ENCODE measurements around the gene CRYZL1. TPM values are rescaled to one million over a fixed set of nuclear protein-coding genes. Genes with fewer than 3 reads are reported as not detected.
"Not testable (repeated sequence)": the region's sequence is repeated elsewhere in the genome, so short reads cannot be mapped to it uniquely, and the experiment has no call there.

Gene CRYZL1
- total RNA-seq, 1 donor from 2014 or later: 25.6 TPM

GRCh38 chr21:33588485-33589335, 52.8 kb downstream of the CRYZL1 start, which contains the start of gene DONSON:
Gene DONSON (minus strand): TSS chr21:33588684. CDS start chr21:33588641, 43 bp downstream.
- peak; percentile 90 for DNase-seq (ENCODE audit: low spot score)
- intact Hi-C loops (cut with micrococcal nuclease): loop anchor here (1.0 to 5.0 kb wide), 7 partner anchors 16 to 816 kb away; partner anchors contain the start of genes DNAJC28, GART, ITSN1 and MRPS6
- peak within 1 kb of the TSS; percentile 92 for H3K4me3 Mint-ChIP-seq
- peaks cover 15% of the 10 kb centered on the region for H3K36me3 Mint-ChIP-seq (ENCODE audit: low read depth)
- no peaks in the 10 kb centered on the region for H3K27me3 Mint-ChIP-seq (ENCODE audit: insufficient read depth)
- H3K4me1 Mint-ChIP-seq (ENCODE audit: low read depth): peaks cover 31% of the 10 kb centered on the region
- no peaks in the 10 kb centered on the region for H3K9me3 Mint-ChIP-seq
- peak within 1 kb of the TSS; percentile 84 for H3K27ac Mint-ChIP-seq

DNA sequence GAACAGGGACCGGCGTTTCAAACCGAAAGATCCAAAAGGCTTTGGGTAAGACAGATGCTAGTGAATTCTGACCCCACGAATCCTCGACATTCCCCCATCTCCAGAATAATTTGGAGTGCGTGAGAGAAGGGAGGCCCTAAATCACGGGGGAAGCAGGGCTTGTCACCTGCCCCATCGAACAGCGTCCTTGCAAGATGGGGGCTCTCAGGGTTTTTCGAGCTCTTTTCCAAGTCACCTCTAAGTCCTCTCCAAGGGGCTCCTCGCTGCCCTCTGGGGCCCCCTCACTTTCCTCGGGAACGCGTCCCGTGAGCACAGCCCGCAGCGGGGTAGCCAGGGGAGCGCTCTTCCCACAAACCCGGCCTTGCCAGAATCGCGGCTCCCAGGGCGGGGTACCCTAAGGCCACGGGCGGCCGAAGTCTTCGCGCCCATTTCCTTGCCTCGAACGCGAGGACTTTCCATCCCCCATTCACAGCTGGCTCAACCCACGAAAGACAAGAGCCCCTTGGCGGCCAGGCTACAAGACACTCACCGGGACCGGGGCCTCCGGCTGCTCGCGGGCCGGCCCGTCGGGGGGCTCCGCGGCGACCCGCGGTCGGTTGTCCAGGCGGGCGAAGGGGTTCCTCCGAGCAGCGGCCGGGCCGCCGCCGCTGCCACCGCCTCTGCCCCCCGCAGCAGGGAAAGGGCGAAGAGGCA, 53.6 kb downstream of the CRYZL1 start:
- H3K36me3 Mint-ChIP-seq (ENCODE audit: low read depth): peaks cover 13% of the 10 kb centered on the region
- no peak for DNase-seq (ENCODE audit: low spot score)
- peak overlapping the region; percentile 92 for H3K4me3 Mint-ChIP-seq
- intact Hi-C loops (cut with micrococcal nuclease): loop anchor here (1.0 to 5.0 kb wide), 7 partner anchors 17 to 816 kb away; partner anchors contain the start of genes DNAJC28, GART, ITSN1 and MRPS6
- no peaks in the 10 kb centered on the region for H3K27me3 Mint-ChIP-seq (ENCODE audit: insufficient read depth)
- H3K9me3 Mint-ChIP-seq: no peaks in the 10 kb centered on the region
- H3K27ac Mint-ChIP-seq: peak overlapping the region; percentile 70
- peaks cover 31% of the 10 kb centered on the region for H3K4me1 Mint-ChIP-seq (ENCODE audit: low read depth)

- Mint-ChIP-seq H3K27ac (no peak overlapping the region), H3K4me1 (ENCODE audit: low read depth) (peaks cover 31% of the 10 kb centered on the region), H3K9me3 (no peaks in the 10 kb centered on the region), H3K4me3 (peak overlapping the region; percentile 77), H3K36me3 (ENCODE audit: low read depth) (peaks cover 15% of the 10 kb centered on the region), H3K27me3 (ENCODE audit: insufficient read depth) (no peaks in the 10 kb centered on the region)
- intact Hi-C loops (cut with micrococcal nuclease): loop anchor here (5.0 kb wide), 1 partner anchor 485 kb away; the partner anchor contains the start of genes MRPS6 and SLC5A3
- no peak for DNase-seq (ENCODE audit: low spot score)
These were observed 54.6 kb downstream of the CRYZL1 start for GRCh38 chr21:33586927-33587326.

DNA sequence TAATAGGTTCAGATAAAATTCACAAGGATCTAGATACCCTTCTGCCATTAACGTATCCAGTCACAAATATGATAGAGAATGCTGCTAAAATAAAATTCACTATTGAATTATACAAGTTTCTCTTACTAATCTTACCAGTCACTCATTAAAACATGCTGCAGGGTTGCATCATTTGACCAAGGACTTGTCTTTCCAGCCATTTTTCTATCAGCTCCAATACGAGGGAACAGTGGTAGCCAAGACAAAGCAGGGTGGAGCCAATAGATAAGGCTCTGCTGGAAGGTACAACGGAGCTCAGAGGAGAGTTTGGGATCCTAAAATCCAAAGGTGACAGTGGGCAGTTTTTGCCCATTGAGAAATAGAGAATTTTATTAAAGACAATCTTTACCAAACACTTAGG, 57.1 kb downstream of the CRYZL1 start:
- Mint-ChIP-seq H3K27ac (no peak overlapping the region), H3K4me1 (ENCODE audit: low read depth) (peaks cover 31% of the 10 kb centered on the region), H3K9me3 (no peaks in the 10 kb centered on the region), H3K4me3 (no peak overlapping the region), H3K27me3 (ENCODE audit: insufficient read depth) (no peaks in the 10 kb centered on the region), H3K36me3 (ENCODE audit: low read depth) (peaks cover 17% of the 10 kb centered on the region)
- intact Hi-C loops (cut with micrococcal nuclease): no loop called here
- DNase-seq (ENCODE audit: low spot score): no peak

DNA sequence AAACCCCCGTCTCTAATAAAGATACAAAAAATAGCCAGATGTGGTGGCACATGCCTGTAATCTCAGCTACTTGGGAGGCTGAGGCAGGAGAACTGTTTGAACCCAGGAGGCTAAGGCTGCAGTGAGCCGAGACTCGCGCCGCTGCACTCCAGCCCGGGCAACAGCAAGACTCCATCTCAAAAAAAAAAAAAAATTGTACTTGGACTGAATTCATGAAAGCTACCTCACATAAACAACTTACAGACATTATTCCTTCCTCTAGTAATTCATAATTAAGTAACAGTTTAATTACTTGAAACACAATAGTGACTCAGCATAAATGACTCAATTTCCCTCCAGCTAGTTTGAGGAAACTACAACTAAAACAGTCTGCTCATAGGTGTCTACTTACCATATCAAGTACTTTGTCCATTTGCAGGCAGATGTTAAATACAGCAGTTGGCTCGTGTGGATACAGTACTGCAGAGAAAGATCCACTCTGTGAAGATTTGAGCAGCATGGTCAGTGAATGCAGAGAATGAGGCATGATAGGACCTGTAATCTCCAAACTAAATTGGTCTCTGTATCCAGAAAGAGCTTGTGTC, 62.5 kb downstream of the CRYZL1 start:
- H3K9me3 Mint-ChIP-seq: no peaks in the 10 kb centered on the region
- peaks cover 25% of the 10 kb centered on the region for H3K36me3 Mint-ChIP-seq (ENCODE audit: low read depth)
- H3K4me1 Mint-ChIP-seq (ENCODE audit: low read depth): peaks cover 6% of the 10 kb centered on the region
- peak overlapping the region; percentile 23 for H3K27ac Mint-ChIP-seq
- intact Hi-C loops (cut with micrococcal nuclease): no loop called here
- no peak for DNase-seq (ENCODE audit: low spot score)
- H3K4me3 Mint-ChIP-seq: no peak overlapping the region
- no peaks in the 10 kb centered on the region for H3K27me3 Mint-ChIP-seq (ENCODE audit: insufficient read depth)

GRCh38 chr21:33578214-33578613, 63.3 kb downstream of the CRYZL1 start:
- intact Hi-C loops (cut with micrococcal nuclease): no loop called here
- H3K4me1 Mint-ChIP-seq (ENCODE audit: low read depth): peaks cover 6% of the 10 kb centered on the region
- no peak for DNase-seq (ENCODE audit: low spot score)
- H3K4me3 Mint-ChIP-seq: no peak overlapping the region
- H3K27ac Mint-ChIP-seq: no peak overlapping the region
- H3K36me3 Mint-ChIP-seq (ENCODE audit: low read depth): peaks cover 29% of the 10 kb centered on the region
- no peaks in the 10 kb centered on the region for H3K9me3 Mint-ChIP-seq
- no peaks in the 10 kb centered on the region for H3K27me3 Mint-ChIP-seq (ENCODE audit: insufficient read depth)

- H3K27me3 Mint-ChIP-seq (ENCODE audit: insufficient read depth); H3K9me3 Mint-ChIP-seq; H3K4me1 Mint-ChIP-seq (ENCODE audit: low read depth); DNase-seq (ENCODE audit: low spot score); intact Hi-C loops (cut with micrococcal nuclease); H3K4me3 Mint-ChIP-seq; H3K27ac Mint-ChIP-seq: not testable (repeated sequence)
- H3K36me3 Mint-ChIP-seq (ENCODE audit: low read depth): peaks cover 34% of the 10 kb centered on the region
These were observed 64.8 kb downstream of the CRYZL1 start for GRCh38 chr21:33576741-33577141.

DNA sequence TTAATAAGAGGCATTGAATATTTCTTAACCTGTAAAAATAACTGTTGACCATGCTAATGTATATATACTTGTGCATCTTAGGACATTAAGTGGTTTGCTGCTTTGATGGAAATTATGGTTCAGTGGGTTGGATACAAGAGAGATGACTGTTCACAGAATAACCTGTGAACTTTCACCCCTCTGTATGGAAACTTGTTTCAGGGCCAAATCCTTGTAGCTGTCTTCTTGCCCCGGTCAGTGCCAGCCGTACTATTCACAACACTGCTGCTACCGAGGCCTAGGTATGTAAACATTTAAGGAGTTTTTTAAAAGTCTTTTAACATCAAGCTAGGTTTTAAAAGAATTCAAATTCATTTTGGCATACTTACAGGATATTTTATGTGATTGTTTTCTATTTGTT, 69.2 kb downstream of the CRYZL1 start:
- intact Hi-C loops (cut with micrococcal nuclease): no loop called here
- no peak overlapping the region for H3K27ac Mint-ChIP-seq
- H3K4me3 Mint-ChIP-seq: no peak overlapping the region
- DNase-seq (ENCODE audit: low spot score): no peak
- H3K27me3 Mint-ChIP-seq (ENCODE audit: insufficient read depth): no peaks in the 10 kb centered on the region
- H3K36me3 Mint-ChIP-seq (ENCODE audit: low read depth): peaks cover 37% of the 10 kb centered on the region
- peaks cover 9% of the 10 kb centered on the region for H3K4me1 Mint-ChIP-seq (ENCODE audit: low read depth)
- H3K9me3 Mint-ChIP-seq: no peaks in the 10 kb centered on the region

- H3K36me3 Mint-ChIP-seq (ENCODE audit: low read depth): peaks cover 32% of the 10 kb centered on the region
- intact Hi-C loops (cut with micrococcal nuclease): loop anchor here (2.0 to 5.0 kb wide), 2 partner anchors 15 to 37 kb away; no protein-coding TSS in a partner anchor
- peaks cover 9% of the 10 kb centered on the region for H3K4me1 Mint-ChIP-seq (ENCODE audit: low read depth)
- H3K27me3 Mint-ChIP-seq (ENCODE audit: insufficient read depth): no peaks in the 10 kb centered on the region
- H3K9me3 Mint-ChIP-seq: no peaks in the 10 kb centered on the region
- H3K4me3 Mint-ChIP-seq: no peak overlapping the region
- no peak for DNase-seq (ENCODE audit: low spot score)
- peak overlapping the region; percentile 21 for H3K27ac Mint-ChIP-seq
These were observed 71.5 kb downstream of the CRYZL1 start for GRCh38 chr21:33569991-33570390.

GRCh38 chr21:33568448-33568847, 73.1 kb downstream of the CRYZL1 start:
- DNase-seq (ENCODE audit: low spot score): no peak
- no peaks in the 10 kb centered on the region for H3K27me3 Mint-ChIP-seq (ENCODE audit: insufficient read depth)
- intact Hi-C loops (cut with micrococcal nuclease): loop anchor here (5.0 kb wide), 1 partner anchor 39 kb away; no protein-coding TSS in a partner anchor
- no peaks in the 10 kb centered on the region for H3K9me3 Mint-ChIP-seq
- H3K4me3 Mint-ChIP-seq: no peak overlapping the region
- H3K27ac Mint-ChIP-seq: no peak overlapping the region
- H3K4me1 Mint-ChIP-seq (ENCODE audit: low read depth): peaks cover 12% of the 10 kb centered on the region
- peaks cover 25% of the 10 kb centered on the region for H3K36me3 Mint-ChIP-seq (ENCODE audit: low read depth)

DNA sequence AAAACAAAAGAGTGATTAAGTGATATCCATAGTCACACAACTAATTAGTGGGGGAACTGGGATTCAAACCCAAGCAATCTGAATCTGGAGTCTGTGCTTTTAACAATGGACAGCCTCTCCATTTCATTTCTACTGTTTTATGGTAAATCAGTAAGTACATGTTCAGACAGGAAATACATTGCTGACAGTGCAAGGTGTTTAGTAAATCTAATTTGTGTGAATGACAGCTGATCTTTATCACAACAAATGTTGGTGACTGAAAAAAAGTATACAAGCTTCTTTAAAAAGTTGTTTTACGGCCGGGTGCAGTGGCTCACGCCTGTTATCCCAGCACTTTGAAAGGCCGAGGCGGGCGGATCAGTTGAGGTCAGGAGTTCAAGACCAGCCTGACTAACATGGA, 73.6 kb downstream of the CRYZL1 start:
- H3K4me3 Mint-ChIP-seq: no peak overlapping the region
- peaks cover 15% of the 10 kb centered on the region for H3K4me1 Mint-ChIP-seq (ENCODE audit: low read depth)
- intact Hi-C loops (cut with micrococcal nuclease): loop anchor here (5.0 kb wide), 1 partner anchor 39 kb away; no protein-coding TSS in a partner anchor
- H3K27ac Mint-ChIP-seq: peak overlapping the region; percentile 63
- H3K9me3 Mint-ChIP-seq: no peaks in the 10 kb centered on the region
- DNase-seq (ENCODE audit: low spot score): no peak
- no peaks in the 10 kb centered on the region for H3K27me3 Mint-ChIP-seq (ENCODE audit: insufficient read depth)
- peaks cover 24% of the 10 kb centered on the region for H3K36me3 Mint-ChIP-seq (ENCODE audit: low read depth)

- Mint-ChIP-seq H3K4me3 (no peak overlapping the region), H3K27ac (no peak overlapping the region), H3K27me3 (ENCODE audit: insufficient read depth) (no peaks in the 10 kb centered on the region), H3K36me3 (ENCODE audit: low read depth) (peaks cover 21% of the 10 kb centered on the region), H3K9me3 (no peaks in the 10 kb centered on the region), H3K4me1 (ENCODE audit: low read depth) (peaks cover 22% of the 10 kb centered on the region)
- intact Hi-C loops (cut with micrococcal nuclease): loop anchor here (5.0 kb wide), 1 partner anchor 41 kb away; no protein-coding TSS in a partner anchor
- no peak for DNase-seq (ENCODE audit: low spot score)
These were observed 75.0 kb downstream of the CRYZL1 start for GRCh38 chr21:33566514-33566913.
